Endothelial cell (in vitro differentiated cells): ENCODE data around the gene MAPK13. TPM values are rescaled to one million over a fixed set of nuclear protein-coding genes. Genes with fewer than 3 reads are reported as not detected.
A peak's percentile ranks its signal among the peaks of the same experiment; 100 is the strongest.

ENCODE experiments used
- DNase-seq: peaks from one replicate; pipeline ENCODE4 v3.0.0; 2021; ENCODE audit warnings: low spot score
- H3K27ac Mint-ChIP-seq: one replicate; pipeline ENCODE4 v1.8.0; 2021; ENCODE audit warnings: mixed read lengths, inconsistent platforms; ENCODE audit not compliant: unreplicated experiment
- H3K27me3 Mint-ChIP-seq: one replicate; pipeline ENCODE4 v1.8.0; 2021; ENCODE audit warnings: mild to moderate bottlenecking, moderate library complexity, mixed read lengths, inconsistent platforms; ENCODE audit not compliant: unreplicated experiment
- H3K36me3 Mint-ChIP-seq: one replicate; pipeline ENCODE4 v1.8.0; 2021; ENCODE audit warnings: mild to moderate bottlenecking, low read depth, mixed read lengths, inconsistent platforms; ENCODE audit not compliant: unreplicated experiment
- H3K4me1 Mint-ChIP-seq: one replicate; pipeline ENCODE4 v1.8.0; 2021; ENCODE audit warnings: mild to moderate bottlenecking, mixed read lengths, inconsistent platforms; ENCODE audit not compliant: unreplicated experiment
- H3K4me3 Mint-ChIP-seq: one replicate; pipeline ENCODE4 v1.8.0; 2021; ENCODE audit warnings: mild to moderate bottlenecking, mixed read lengths, inconsistent platforms; ENCODE audit not compliant: unreplicated experiment
- H3K9me3 Mint-ChIP-seq: one replicate; pipeline ENCODE4 v1.8.0; 2021; ENCODE audit warnings: mixed read lengths, inconsistent platforms; ENCODE audit not compliant: unreplicated experiment
- CTCF ChIP-seq: fragments of 200-600 bp; sonication (generic); IDR thresholded peaks from one replicate; pipeline ENCODE4 v1.5.0; 2021; ENCODE audit warnings: antibody characterized with exemption; ENCODE audit not compliant: unreplicated experiment
- total RNA-seq: library from RNA; stranded (reverse); fragmentation: NEBNext Ultra II Directional; extraction: Animal tissue kit (Norgen Biotek cat#: 25700); gene quantifications from one replicate; pipeline ENCODE4 v1.2.1, GENCODE V29; 2021; ENCODE audit not compliant: unreplicated experiment

Gene MAPK13
- total RNA-seq, 1 donor from 2014 or later = 6.6 TPM

- no peak for TF ChIP-seq CTCF
- Mint-ChIP-seq H3K4me1 (peaks cover 15% of the 10 kb centered on the region), H3K9me3 (no peaks in the 10 kb centered on the region), H3K4me3 (no peak overlapping the region), H3K36me3 (no peaks in the 10 kb centered on the region), H3K27ac (no peak overlapping the region), H3K27me3 (peaks cover 6% of the 10 kb centered on the region)
- no peak for DNase-seq
These were observed 20.0 kb downstream of the MAPK13 start for GRCh38 chr6:36150283-36150682.

- Mint-ChIP-seq H3K9me3 (no peaks in the 10 kb centered on the region), H3K27me3 (peaks cover 1% of the 10 kb centered on the region), H3K36me3 (no peaks in the 10 kb centered on the region), H3K27ac (no peak overlapping the region), H3K4me1 (peaks cover 4% of the 10 kb centered on the region), H3K4me3 (no peak overlapping the region)
- no peak for DNase-seq
- no peak for TF ChIP-seq CTCF
These were observed 24.0 kb downstream of the MAPK13 start for GRCh38 chr6:36154286-36154685.

- Mint-ChIP-seq H3K4me1 (peaks cover under 1% of the 10 kb centered on the region), H3K27me3 (peaks cover 1% of the 10 kb centered on the region), H3K36me3 (no peaks in the 10 kb centered on the region), H3K27ac (no peak overlapping the region), H3K4me3 (no peak overlapping the region), H3K9me3 (no peaks in the 10 kb centered on the region)
- TF ChIP-seq CTCF = no peak
- no peak for DNase-seq
These were observed 25.3 kb downstream of the MAPK13 start for GRCh38 chr6:36155662-36156061.

- no peaks in the 10 kb centered on the region for H3K27me3 Mint-ChIP-seq
- H3K27ac Mint-ChIP-seq = no peak overlapping the region
- no peak for TF ChIP-seq CTCF
- H3K36me3 Mint-ChIP-seq = no peaks in the 10 kb centered on the region
- no peak overlapping the region for H3K4me3 Mint-ChIP-seq
- DNase-seq = no peak
- no peaks in the 10 kb centered on the region for H3K9me3 Mint-ChIP-seq
- H3K4me1 Mint-ChIP-seq = no peaks in the 10 kb centered on the region
These were observed 29.9 kb downstream of the MAPK13 start for GRCh38 chr6:36160147-36160760.

- Mint-ChIP-seq H3K27ac (peak overlapping the region; percentile 10), H3K4me1 (no peaks in the 10 kb centered on the region), H3K36me3 (no peaks in the 10 kb centered on the region), H3K9me3 (no peaks in the 10 kb centered on the region), H3K27me3 (no peaks in the 10 kb centered on the region), H3K4me3 (no peak overlapping the region)
- no peak for DNase-seq
- TF ChIP-seq CTCF = no peak
These were observed 39.0 kb downstream of the MAPK13 start for GRCh38 chr6:36169023-36170007.
